Vagina (tissue), 2 donors: ENCODE measurements around the gene NCS1. TPM values are rescaled to one million over a fixed set of nuclear protein-coding genes. Genes with fewer than 3 reads are reported as not detected.
"Not testable (repeated sequence)": the region's sequence is repeated elsewhere in the genome, so short reads cannot be mapped to it uniquely, and the experiment has no call there.

Experiments used
- DNase-seq, 2 donors: peaks; one replicate each; pipeline ENCODE4 v3.0.0-alpha.2; 2017; ENCODE audit errors: extremely low spot score in 2 of 2
- H3K27ac ChIP-seq: fragments of 200-600 bp; sonication (generic); one replicate; pipeline ENCODE4 v1.5.1; 2019
- H3K27me3 ChIP-seq: fragments of 200-600 bp; sonication (generic); one replicate; pipeline ENCODE4 v1.5.1; 2019
- H3K36me3 ChIP-seq, 2 donors: fragments of 200-600 bp; sonication (generic); one replicate each; pipeline ENCODE4 v1.5.1; 2017 to 2019
- H3K4me1 ChIP-seq: fragments of 200-600 bp; sonication (generic); one replicate; pipeline ENCODE4 v1.5.1; 2019
- H3K4me3 ChIP-seq, 2 donors: fragments of 200-600 bp; sonication (generic); 1 replicate in 1 of 2; 2 replicates in 1 of 2; pipeline ENCODE4 v1.5.1; 2016 to 2019
- H3K9me3 ChIP-seq: fragments of 200-600 bp; sonication (generic); one replicate; pipeline ENCODE4 v1.5.1; 2019
- POLR2A ChIP-seq, 2 donors: fragments of 450-650 bp; IDR thresholded peaks; one replicate each; pipeline ENCODE4 v1.6.1; 2017; ENCODE audit warnings: antibody characterized with exemption in 2 of 2, mild to moderate bottlenecking in 2 of 2, moderate library complexity in 2 of 2
- POLR2AphosphoS5 ChIP-seq, 2 donors: sonication (generic); formaldehyde crosslinking; IDR thresholded peaks; one replicate each; pipeline ENCODE4 v1.9.0; 2017; ENCODE audit warnings: antibody characterized with exemption in 2 of 2, mild to moderate bottlenecking in 2 of 2, low read depth in 1 of 2; ENCODE audit not compliant: insufficient read depth in 1 of 2
- intact Hi-C: fragments of 100-400 bp; cut with DNase I; formaldehyde crosslinking; loops from one replicate; pipeline ENCODE4 v1.15.1; 2023
- total RNA-seq: library from RNA; depleted of rRNA; stranded (reverse); fragments of >200 nt; gene quantifications from one replicate; pipeline ENCODE4 v1.2.3, GENCODE V29; 2016
- TF ChIP-seq, protein P1 (sequence below), 3 experiments: fragments of 450-650 bp in 2 of 3; fragments of 200-600 bp in 1 of 3; sonication (generic) in 1 of 3; IDR thresholded peaks; one replicate each; pipeline ENCODE4 v1.5.1; 2017 to 2019; ENCODE audit warnings: antibody characterized with exemption in 3 of 3, mild to moderate bottlenecking in 2 of 3, moderate library complexity in 2 of 3

The NCS1 gene
- total RNA-seq, 1 donor from 2014 or later: 20.4 TPM

DNA sequence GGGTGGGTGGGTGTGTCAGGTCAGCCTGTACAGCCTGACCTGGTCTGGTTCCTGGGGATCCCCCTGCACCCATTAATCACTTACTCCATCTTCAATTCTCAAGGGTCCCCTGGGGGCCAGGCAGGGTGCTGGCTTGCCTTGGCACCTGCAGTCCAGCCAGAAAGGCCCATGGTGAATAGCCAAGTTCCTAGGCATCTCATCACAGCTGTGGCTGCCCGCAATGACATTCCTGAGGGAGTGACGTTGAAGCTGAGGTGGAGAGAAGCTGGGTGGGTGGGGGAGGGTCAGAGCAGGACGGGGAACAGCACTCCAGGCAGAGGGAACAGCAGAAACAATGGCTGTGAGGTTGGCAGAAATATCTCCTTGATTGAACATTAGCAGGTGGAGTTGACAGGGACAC, 103.9 kb downstream of the NCS1 start:
- Histone ChIP-seq H3K36me3 (no peaks in the 10 kb centered on the region), H3K27ac (peak overlapping the region; percentile 49), H3K4me1 (peaks cover 10% of the 10 kb centered on the region), H3K9me3 (no peaks in the 10 kb centered on the region), H3K27me3 (no peaks in the 10 kb centered on the region), H3K4me3 (no peak overlapping the region)
- intact Hi-C loops: no loop called here
- TF ChIP-seq POLR2A (IDR thresholded peaks at IDR 0.05): no peak
- no peak for TF ChIP-seq POLR2AphosphoS5 (IDR thresholded peaks at IDR 0.05; ENCODE audit: insufficient read depth in 1 of 2, low read depth in 1 of 2)
- TF ChIP-seq, protein P1, sequence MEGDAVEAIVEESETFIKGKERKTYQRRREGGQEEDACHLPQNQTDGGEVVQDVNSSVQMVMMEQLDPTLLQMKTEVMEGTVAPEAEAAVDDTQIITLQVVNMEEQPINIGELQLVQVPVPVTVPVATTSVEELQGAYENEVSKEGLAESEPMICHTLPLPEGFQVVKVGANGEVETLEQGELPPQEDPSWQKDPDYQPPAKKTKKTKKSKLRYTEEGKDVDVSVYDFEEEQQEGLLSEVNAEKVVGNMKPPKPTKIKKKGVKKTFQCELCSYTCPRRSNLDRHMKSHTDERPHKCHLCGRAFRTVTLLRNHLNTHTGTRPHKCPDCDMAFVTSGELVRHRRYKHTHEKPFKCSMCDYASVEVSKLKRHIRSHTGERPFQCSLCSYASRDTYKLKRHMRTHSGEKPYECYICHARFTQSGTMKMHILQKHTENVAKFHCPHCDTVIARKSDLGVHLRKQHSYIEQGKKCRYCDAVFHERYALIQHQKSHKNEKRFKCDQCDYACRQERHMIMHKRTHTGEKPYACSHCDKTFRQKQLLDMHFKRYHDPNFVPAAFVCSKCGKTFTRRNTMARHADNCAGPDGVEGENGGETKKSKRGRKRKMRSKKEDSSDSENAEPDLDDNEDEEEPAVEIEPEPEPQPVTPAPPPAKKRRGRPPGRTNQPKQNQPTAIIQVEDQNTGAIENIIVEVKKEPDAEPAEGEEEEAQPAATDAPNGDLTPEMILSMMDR (IDR thresholded peaks at IDR 0.05): no peak
- DNase-seq: no peak

DNA sequence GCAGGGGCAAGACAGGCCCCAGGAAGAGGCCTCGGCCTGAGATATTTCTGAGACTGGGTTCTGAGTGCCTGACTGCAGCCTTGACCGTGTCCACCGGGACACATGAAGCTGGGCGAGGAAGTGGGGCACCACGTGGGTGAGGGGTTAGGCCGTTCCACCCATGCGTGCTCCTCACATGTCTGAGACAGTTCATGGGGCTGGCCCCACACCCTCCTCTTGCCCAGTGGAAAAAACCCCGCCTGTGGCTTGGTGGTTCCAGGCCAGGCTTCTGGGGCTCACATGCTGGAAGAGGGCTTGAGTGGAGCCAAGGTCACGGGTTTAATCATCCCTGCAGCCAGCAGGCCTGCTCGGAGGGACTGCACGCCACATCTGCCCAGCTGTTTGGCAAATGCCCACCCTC, 104.8 kb downstream of the NCS1 start:
- no peak for DNase-seq
- H3K27ac ChIP-seq: peak overlapping the region; percentile 49

DNA sequence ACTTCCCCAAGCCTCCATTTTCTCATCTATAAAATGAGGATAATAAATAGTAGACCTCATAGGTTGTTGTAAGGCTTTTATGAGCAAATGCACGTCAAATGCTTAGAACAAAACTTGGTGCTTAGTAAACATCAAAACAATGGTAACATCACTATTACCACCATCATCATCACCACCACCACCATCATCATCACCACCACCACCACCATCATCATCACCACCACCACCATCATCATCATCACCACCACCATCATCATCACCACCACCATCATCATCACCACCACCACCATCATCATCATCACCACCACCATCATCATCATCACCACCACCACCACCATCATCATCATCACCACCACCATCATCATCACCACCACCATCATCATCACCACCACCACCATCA, 105.3 kb downstream of the NCS1 start:
- H3K27ac ChIP-seq, DNase-seq, H3K27me3 ChIP-seq, H3K4me3 ChIP-seq, H3K36me3 ChIP-seq, H3K9me3 ChIP-seq, intact Hi-C loops: not testable (repeated sequence)
- peaks cover 22% of the 10 kb centered on the region for H3K4me1 ChIP-seq

More for the DNA sequence above, 104.8 kb downstream of the NCS1 start:
- H3K4me1 ChIP-seq: peaks cover 16% of the 10 kb centered on the region
- intact Hi-C loops: no loop called here
- H3K36me3 ChIP-seq: no peaks in the 10 kb centered on the region
- no peak overlapping the region for H3K4me3 ChIP-seq
- no peaks in the 10 kb centered on the region for H3K9me3 ChIP-seq
- H3K27me3 ChIP-seq: no peaks in the 10 kb centered on the region
- TF ChIP-seq, protein P1 (IDR thresholded peaks at IDR 0.05): no peak
- TF ChIP-seq POLR2AphosphoS5 (IDR thresholded peaks at IDR 0.05; ENCODE audit: insufficient read depth in 1 of 2, low read depth in 1 of 2) (peak in 1 of 2 donors; percentile 35), POLR2A (IDR thresholded peaks at IDR 0.05) (no peak)

DNA sequence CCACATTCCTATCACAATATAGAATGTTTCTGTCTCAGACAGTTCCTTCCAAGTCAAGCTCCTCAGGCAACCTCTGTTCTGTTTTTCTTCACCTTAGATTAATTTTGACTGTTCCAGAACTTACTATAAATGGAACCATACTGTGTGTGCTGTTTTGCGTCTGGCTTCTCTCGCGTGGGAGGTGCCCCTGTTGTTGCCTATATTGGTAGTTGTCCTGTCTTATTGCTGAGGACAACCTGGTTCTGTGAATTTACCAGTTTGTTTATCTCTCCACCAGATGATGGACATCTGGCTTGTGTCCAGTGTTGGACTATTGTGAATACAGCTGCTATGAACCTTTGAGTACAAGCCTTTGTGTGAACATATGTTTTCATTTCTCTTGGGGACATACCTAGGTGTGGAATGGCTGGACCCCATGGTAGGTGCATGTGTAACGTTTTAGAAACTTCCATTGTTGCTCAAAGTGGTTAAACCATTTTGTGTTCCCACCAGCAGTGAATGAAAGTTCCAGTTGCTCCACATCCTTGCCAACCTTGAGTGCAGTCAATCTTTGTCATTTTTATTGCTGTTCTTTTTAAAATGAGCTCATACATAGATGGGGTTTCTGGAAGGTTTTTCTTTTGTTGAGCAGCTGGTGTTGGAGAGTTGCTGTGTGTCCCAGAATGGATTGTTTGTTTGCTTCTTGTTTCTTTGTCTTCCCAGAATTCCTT, 111.5 kb downstream of the NCS1 start:
- no peaks in the 10 kb centered on the region for H3K27me3 ChIP-seq
- peaks cover 40% of the 10 kb centered on the region for H3K4me1 ChIP-seq
- H3K4me3 ChIP-seq: no peak overlapping the region
- no peak for DNase-seq
- H3K27ac ChIP-seq: peak overlapping the region; percentile 33
- no peaks in the 10 kb centered on the region for H3K36me3 ChIP-seq
- H3K9me3 ChIP-seq: no peaks in the 10 kb centered on the region
- intact Hi-C loops: no loop called here
- TF ChIP-seq, protein P1 (IDR thresholded peaks at IDR 0.05): no peak
- TF ChIP-seq POLR2A (IDR thresholded peaks at IDR 0.05) (no peak), POLR2AphosphoS5 (IDR thresholded peaks at IDR 0.05; ENCODE audit: insufficient read depth in 1 of 2, low read depth in 1 of 2) (no peak)

GRCh38 chr9:130284249-130284625, 112.0 kb downstream of the NCS1 start:
- no peaks in the 10 kb centered on the region for H3K27me3 ChIP-seq
- TF ChIP-seq, protein P1 (IDR thresholded peaks at IDR 0.05): no peak
- TF ChIP-seq POLR2AphosphoS5 (IDR thresholded peaks at IDR 0.05; ENCODE audit: insufficient read depth in 1 of 2, low read depth in 1 of 2) (no peak), POLR2A (IDR thresholded peaks at IDR 0.05) (no peak)
- H3K4me1 ChIP-seq: peaks cover 45% of the 10 kb centered on the region
- H3K36me3 ChIP-seq: no peaks in the 10 kb centered on the region
- no peak for DNase-seq
- no peaks in the 10 kb centered on the region for H3K9me3 ChIP-seq
- intact Hi-C loops: no loop called here
- H3K4me3 ChIP-seq: no peak overlapping the region
- peak overlapping the region; percentile 59 for H3K27ac ChIP-seq
